HepG2 (cell line): ENCODE results near the gene BICDL2.

Experiments used
- BHLHE40 ChIP-seq: IDR thresholded peaks from 2 replicates; pipeline ENCODE4 v1.6.1; 2011; ENCODE audit warnings: low read length, improper control_type of control experiment
- CHCHD3 ChIP-seq: sonication (generic); formaldehyde crosslinking; IDR thresholded peaks from 2 replicates; pipeline ENCODE4 v1.8.0; 2022; ENCODE audit warnings: mild to moderate bottlenecking, missing genetic modification reagents, moderate library complexity
- EZH2 ChIP-seq: conservative IDR thresholded peaks from 2 replicates; pipeline ENCODE4 v1.6.1; 2012; ENCODE audit warnings: mild to moderate bottlenecking, low read depth, low read length, moderate library complexity
- FOXP1 ChIP-seq, 2 experiments: fragments of 450-650 bp in 1 of 2; IDR thresholded peaks; 2 replicates each; pipeline ENCODE4 v1.6.1; 2017 to 2018; ENCODE audit warnings: antibody characterized with exemption in 1 of 2
- NCOA1 ChIP-seq: sonication (generic); formaldehyde crosslinking; IDR thresholded peaks from 2 replicates; pipeline ENCODE4 v1.9.0; 2021; ENCODE audit warnings: missing genetic modification reagents
- NFIC ChIP-seq: IDR thresholded peaks from 2 replicates; pipeline ENCODE4 v1.6.1; 2012; ENCODE audit warnings: mild to moderate bottlenecking, low read length, inconsistent platforms
- PAX8 ChIP-seq: sonication (generic); formaldehyde crosslinking; IDR thresholded peaks from 2 replicates; pipeline ENCODE4 v1.8.0; 2022; ENCODE audit warnings: mild to moderate bottlenecking, missing genetic modification reagents, borderline replicate concordance
- POLR2A ChIP-seq, 2 experiments: IDR thresholded peaks; 2 replicates each; pipeline ENCODE4 v1.6.1; 2011; ENCODE audit warnings: low read depth in 2 of 2, low read length in 2 of 2, mild to moderate bottlenecking in 1 of 2, moderate library complexity in 1 of 2; ENCODE audit not compliant: insufficient read depth in 1 of 2
- SIN3B ChIP-seq: fragments of 150-350 bp; IDR thresholded peaks from 2 replicates; pipeline ENCODE4 v1.6.1; 2014; ENCODE audit warnings: low read length
- TARDBP ChIP-seq: sonication (generic); formaldehyde crosslinking; IDR thresholded peaks from 2 replicates; pipeline ENCODE4 v1.8.0; 2022; ENCODE audit warnings: mild to moderate bottlenecking, missing genetic modification reagents
- TF ChIP-seq, protein P1 (sequence below): sonication (generic); formaldehyde crosslinking; IDR thresholded peaks from 2 replicates; pipeline ENCODE4 v1.5.0; 2020; ENCODE audit warnings: missing genetic modification reagents, mild to moderate bottlenecking, borderline replicate concordance
- TF ChIP-seq, protein P2 (sequence below): sonication (generic); formaldehyde crosslinking; IDR thresholded peaks from 2 replicates; pipeline ENCODE4 v1.5.0; 2020; ENCODE audit warnings: mild to moderate bottlenecking, missing genetic modification reagents, moderate library complexity

DNA sequence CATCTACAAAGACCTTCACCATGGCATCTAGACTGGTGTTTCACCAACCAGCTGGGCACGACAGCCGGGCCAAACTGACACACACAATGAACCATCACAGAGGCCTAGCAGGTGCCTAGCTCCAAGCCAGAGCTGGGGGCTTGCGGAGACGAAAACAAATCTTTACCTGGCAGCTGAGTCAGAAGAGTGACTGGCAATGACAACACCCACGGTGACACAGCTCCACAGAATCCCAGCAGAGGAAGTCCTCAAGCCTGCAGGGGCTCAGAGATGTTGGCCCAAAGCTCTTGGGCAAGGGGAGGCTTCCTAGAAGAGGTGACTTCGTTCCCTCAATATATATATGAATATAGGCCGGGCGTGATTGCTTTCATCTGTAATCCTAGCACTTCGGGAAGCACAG, 14.8 kb upstream of the BICDL2 start:
- TF ChIP-seq CHCHD3 (CRISPR knock-in tag) (no peak), BHLHE40 (no peak), POLR2A (IDR thresholded peaks at IDR 0.05; ENCODE audit: insufficient read depth in 1 of 2, low read depth in 2 of 2, low read length in 2 of 2) (no peak), SIN3B (no peak), PAX8 (CRISPR knock-in tag) (no peak), TARDBP (no peak), NCOA1 (no peak), EZH2 (no peak), FOXP1 (IDR thresholded peaks at IDR 0.05) (no peak), FOXP1 (CRISPR knock-in tag; IDR thresholded peaks at IDR 0.05) (no peak), NFIC (no peak)
- TF ChIP-seq, protein P1, sequence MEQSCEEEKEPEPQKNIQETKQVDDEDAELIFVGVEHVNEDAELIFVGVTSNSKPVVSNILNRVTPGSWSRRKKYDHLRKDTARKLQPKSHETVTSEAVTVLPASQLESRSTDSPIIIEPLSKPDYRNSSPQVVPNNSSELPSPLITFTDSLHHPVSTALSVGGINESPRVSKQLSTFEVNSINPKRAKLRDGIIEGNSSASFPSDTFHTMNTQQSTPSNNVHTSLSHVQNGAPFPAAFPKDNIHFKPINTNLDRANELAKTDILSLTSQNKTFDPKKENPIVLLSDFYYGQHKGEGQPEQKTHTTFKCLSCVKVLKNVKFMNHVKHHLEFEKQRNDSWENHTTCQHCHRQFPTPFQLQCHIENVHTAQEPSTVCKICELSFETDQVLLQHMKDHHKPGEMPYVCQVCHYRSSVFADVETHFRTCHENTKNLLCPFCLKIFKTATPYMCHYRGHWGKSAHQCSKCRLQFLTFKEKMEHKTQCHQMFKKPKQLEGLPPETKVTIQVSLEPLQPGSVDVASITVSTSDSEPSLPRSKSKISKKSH (CRISPR knock-in tag), result no peak
- TF ChIP-seq, protein P2, sequence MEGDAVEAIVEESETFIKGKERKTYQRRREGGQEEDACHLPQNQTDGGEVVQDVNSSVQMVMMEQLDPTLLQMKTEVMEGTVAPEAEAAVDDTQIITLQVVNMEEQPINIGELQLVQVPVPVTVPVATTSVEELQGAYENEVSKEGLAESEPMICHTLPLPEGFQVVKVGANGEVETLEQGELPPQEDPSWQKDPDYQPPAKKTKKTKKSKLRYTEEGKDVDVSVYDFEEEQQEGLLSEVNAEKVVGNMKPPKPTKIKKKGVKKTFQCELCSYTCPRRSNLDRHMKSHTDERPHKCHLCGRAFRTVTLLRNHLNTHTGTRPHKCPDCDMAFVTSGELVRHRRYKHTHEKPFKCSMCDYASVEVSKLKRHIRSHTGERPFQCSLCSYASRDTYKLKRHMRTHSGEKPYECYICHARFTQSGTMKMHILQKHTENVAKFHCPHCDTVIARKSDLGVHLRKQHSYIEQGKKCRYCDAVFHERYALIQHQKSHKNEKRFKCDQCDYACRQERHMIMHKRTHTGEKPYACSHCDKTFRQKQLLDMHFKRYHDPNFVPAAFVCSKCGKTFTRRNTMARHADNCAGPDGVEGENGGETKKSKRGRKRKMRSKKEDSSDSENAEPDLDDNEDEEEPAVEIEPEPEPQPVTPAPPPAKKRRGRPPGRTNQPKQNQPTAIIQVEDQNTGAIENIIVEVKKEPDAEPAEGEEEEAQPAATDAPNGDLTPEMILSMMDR (CRISPR knock-in tag), result no peak
